HEK293 (cell line): ENCODE measurements around the gene ISG15.

Experiments
- GLI4 ChIP-seq: fragments of 450-650 bp; formaldehyde crosslinking; IDR thresholded peaks from 2 replicates; pipeline ENCODE4 v1.5.1; 2016; ENCODE audit warnings: missing biosample characterization, missing genetic modification characterization
- GLIS2 ChIP-seq: fragments of 450-650 bp; formaldehyde crosslinking; IDR thresholded peaks from 2 replicates; pipeline ENCODE4 v1.5.1; 2016; ENCODE audit warnings: missing biosample characterization, missing genetic modification characterization
- HOXD13 ChIP-seq: sonication (generic); formaldehyde crosslinking; IDR thresholded peaks from 2 replicates; pipeline ENCODE4 v1.8.0; 2022; ENCODE audit warnings: missing genetic modification reagents, borderline replicate concordance
- KLF16 ChIP-seq: fragments of 450-650 bp; formaldehyde crosslinking; IDR thresholded peaks from 2 replicates; pipeline ENCODE4 v1.5.1; 2017; ENCODE audit warnings: missing biosample characterization, missing genetic modification characterization
- KLF7 ChIP-seq: fragments of 450-650 bp; formaldehyde crosslinking; IDR thresholded peaks from 2 replicates; pipeline ENCODE4 v1.5.1; 2016; ENCODE audit warnings: missing biosample characterization, missing genetic modification characterization, borderline replicate concordance
- SP2 ChIP-seq: fragments of 450-650 bp; formaldehyde crosslinking; IDR thresholded peaks from 2 replicates; pipeline ENCODE4 v1.5.1; 2016; ENCODE audit warnings: missing biosample characterization, missing genetic modification characterization
- TCF7L2 ChIP-seq: IDR thresholded peaks from 2 replicates; pipeline ENCODE4 v1.6.1; 2011; ENCODE audit warnings: low read depth, mild to moderate bottlenecking, inconsistent platforms, low read length, moderate library complexity, borderline replicate concordance
- TRIM28 ChIP-seq: IDR thresholded peaks from 2 replicates; pipeline ENCODE4 v1.6.1; 2011; ENCODE audit warnings: low read length, control low read depth, borderline replicate concordance
- ZBTB1 ChIP-seq: fragments of 450-650 bp; formaldehyde crosslinking; IDR thresholded peaks from 2 replicates; pipeline ENCODE4 v1.5.1; 2016; ENCODE audit warnings: missing biosample characterization, missing genetic modification characterization
- ZBTB17 ChIP-seq: fragments of 450-650 bp; formaldehyde crosslinking; IDR thresholded peaks from 2 replicates; pipeline ENCODE4 v1.5.1; 2016; ENCODE audit warnings: missing biosample characterization, missing genetic modification characterization
- ZFP3 ChIP-seq: fragments of 450-650 bp; formaldehyde crosslinking; IDR thresholded peaks from 2 replicates; pipeline ENCODE4 v1.5.1; 2016; ENCODE audit warnings: low read depth, missing biosample characterization, missing genetic modification characterization
- ZFP69B ChIP-seq: fragments of 450-650 bp; formaldehyde crosslinking; IDR thresholded peaks from 2 replicates; pipeline ENCODE4 v1.5.1; 2016; ENCODE audit warnings: missing biosample characterization, missing genetic modification characterization
- ZNF169 ChIP-seq: fragments of 450-650 bp; formaldehyde crosslinking; IDR thresholded peaks from 2 replicates; pipeline ENCODE4 v1.5.1; 2016; ENCODE audit warnings: missing biosample characterization, missing genetic modification characterization
- ZNF174 ChIP-seq: fragments of 450-650 bp; formaldehyde crosslinking; IDR thresholded peaks from 2 replicates; pipeline ENCODE4 v1.5.0; 2017; ENCODE audit warnings: missing biosample characterization, mild to moderate bottlenecking, missing genetic modification characterization
- ZNF19 ChIP-seq: fragments of 450-650 bp; formaldehyde crosslinking; IDR thresholded peaks from 2 replicates; pipeline ENCODE4; 2016; ENCODE audit warnings: missing biosample characterization, missing genetic modification characterization, low read depth
- ZNF23 ChIP-seq: fragments of 450-650 bp; formaldehyde crosslinking; IDR thresholded peaks from 2 replicates; pipeline ENCODE4 v1.5.1; 2016; ENCODE audit warnings: missing biosample characterization, missing genetic modification characterization, borderline replicate concordance
- ZNF394 ChIP-seq: fragments of 450-650 bp; formaldehyde crosslinking; IDR thresholded peaks from 2 replicates; pipeline ENCODE4 v1.5.1; 2016; ENCODE audit warnings: missing biosample characterization, missing genetic modification characterization, mild to moderate bottlenecking, moderate library complexity, borderline replicate concordance
- ZNF404 ChIP-seq: fragments of 450-650 bp; formaldehyde crosslinking; IDR thresholded peaks from 2 replicates; pipeline ENCODE4 v1.5.1; 2017; ENCODE audit warnings: missing biosample characterization, missing genetic modification characterization
- ZNF423 ChIP-seq: fragments of 450-650 bp; formaldehyde crosslinking; IDR thresholded peaks from 2 replicates; pipeline ENCODE4 v1.5.1; 2016; ENCODE audit warnings: missing biosample characterization, missing genetic modification characterization
- ZNF426 ChIP-seq: fragments of 450-650 bp; formaldehyde crosslinking; IDR thresholded peaks from 2 replicates; pipeline ENCODE4 v1.5.1; 2017; ENCODE audit warnings: missing biosample characterization, missing genetic modification characterization, mild to moderate bottlenecking, inconsistent platforms, moderate library complexity
- ZNF501 ChIP-seq: fragments of 450-650 bp; formaldehyde crosslinking; IDR thresholded peaks from 2 replicates; pipeline ENCODE4 v1.5.1; 2016; ENCODE audit warnings: missing biosample characterization, missing genetic modification characterization
- ZNF510 ChIP-seq: fragments of 450-650 bp; formaldehyde crosslinking; IDR thresholded peaks from 2 replicates; pipeline ENCODE4 v1.5.1; 2018; ENCODE audit warnings: mild to moderate bottlenecking, missing genetic modification characterization, missing biosample characterization; ENCODE audit not compliant: insufficient replicate concordance
- ZNF530 ChIP-seq: fragments of 450-650 bp; formaldehyde crosslinking; IDR thresholded peaks from 2 replicates; pipeline ENCODE4 v1.5.1; 2016; ENCODE audit warnings: low read depth, missing biosample characterization, missing genetic modification characterization
- ZNF571 ChIP-seq: fragments of 450-650 bp; formaldehyde crosslinking; IDR thresholded peaks from 2 replicates; pipeline ENCODE4 v1.5.0; 2017; ENCODE audit warnings: missing biosample characterization, missing genetic modification characterization
- ZNF585B ChIP-seq: fragments of 450-650 bp; formaldehyde crosslinking; IDR thresholded peaks from 2 replicates; pipeline ENCODE4 v1.5.1; 2016; ENCODE audit warnings: missing biosample characterization, missing genetic modification characterization
- ZNF610 ChIP-seq: fragments of 450-650 bp; formaldehyde crosslinking; IDR thresholded peaks from 2 replicates; pipeline ENCODE4 v1.5.1; 2016; ENCODE audit warnings: missing biosample characterization, missing genetic modification characterization, borderline replicate concordance
- ZNF654 ChIP-seq: fragments of 450-650 bp; formaldehyde crosslinking; IDR thresholded peaks from 2 replicates; pipeline ENCODE4 v1.5.1; 2016; ENCODE audit warnings: low read depth, missing biosample characterization, missing genetic modification characterization
- ZNF701 ChIP-seq: fragments of 450-650 bp; formaldehyde crosslinking; IDR thresholded peaks from 2 replicates; pipeline ENCODE4 v1.5.1; 2016; ENCODE audit warnings: missing biosample characterization, missing genetic modification characterization
- ZNF76 ChIP-seq: fragments of 450-650 bp; formaldehyde crosslinking; IDR thresholded peaks from 2 replicates; pipeline ENCODE4; 2016; ENCODE audit warnings: low read depth, missing biosample characterization, missing genetic modification characterization, borderline replicate concordance
- ZNF791 ChIP-seq: fragments of 450-650 bp; formaldehyde crosslinking; IDR thresholded peaks from 2 replicates; pipeline ENCODE4 v1.5.1; 2016; ENCODE audit warnings: missing biosample characterization, missing genetic modification characterization
- ZNF792 ChIP-seq: fragments of 450-650 bp; formaldehyde crosslinking; IDR thresholded peaks from 2 replicates; pipeline ENCODE4 v1.5.1; 2016; ENCODE audit warnings: missing biosample characterization, missing genetic modification characterization
- TF ChIP-seq, protein P1 (sequence below): fragments of 450-650 bp; IDR thresholded peaks from 2 replicates; pipeline ENCODE4 v1.5.1; 2018; ENCODE audit warnings: missing biosample characterization, missing genetic modification characterization
- TF ChIP-seq, protein P2 (sequence below): fragments of 450-650 bp; formaldehyde crosslinking; IDR thresholded peaks from 2 replicates; pipeline ENCODE4 v1.5.1; 2016; ENCODE audit warnings: missing biosample characterization, missing genetic modification characterization
- TF ChIP-seq, protein P3 (sequence below): fragments of 450-650 bp; formaldehyde crosslinking; IDR thresholded peaks from 2 replicates; pipeline ENCODE4; 2016; ENCODE audit warnings: missing biosample characterization, missing genetic modification characterization
- TF ChIP-seq, protein P4 (sequence below): fragments of 450-650 bp; formaldehyde crosslinking; IDR thresholded peaks from 2 replicates; pipeline ENCODE4 v1.5.1; 2017; ENCODE audit warnings: missing biosample characterization, missing genetic modification characterization
- TF ChIP-seq, protein P5 (sequence below): fragments of 450-650 bp; formaldehyde crosslinking; IDR thresholded peaks from 2 replicates; pipeline ENCODE4 v1.5.1; 2017; ENCODE audit warnings: missing biosample characterization, missing genetic modification characterization

The ISG15 gene

DNA sequence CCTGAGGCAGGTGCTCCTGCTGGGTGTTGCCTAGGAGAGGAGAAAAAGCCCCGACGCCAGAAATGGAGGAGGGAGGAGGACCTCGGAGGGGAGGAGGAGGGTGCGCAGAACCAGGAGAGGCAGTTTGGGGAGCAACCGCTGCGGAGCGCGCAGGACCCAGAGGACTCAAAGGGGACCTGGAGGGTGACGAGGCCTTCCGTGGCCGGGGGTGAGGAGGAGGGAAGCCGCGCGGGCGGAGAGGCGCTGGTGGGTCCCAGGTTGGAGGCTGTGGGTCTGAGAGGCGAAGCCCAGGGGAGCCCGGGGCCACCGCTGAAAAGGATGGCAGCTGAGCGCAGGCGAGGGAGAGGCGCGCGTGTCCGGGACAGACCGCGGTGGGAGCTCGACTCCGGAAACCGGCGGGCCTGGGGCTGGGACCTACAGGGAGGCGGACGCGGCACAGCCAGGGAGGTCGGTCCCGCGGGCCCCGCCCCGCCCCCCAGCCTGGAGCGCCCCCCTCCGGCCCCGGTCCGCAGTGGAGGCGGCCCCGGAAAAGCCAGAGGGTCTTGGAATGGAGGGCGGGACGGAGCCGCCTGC is 45.7 kb downstream of the ISG15 start (continued):
- TF ChIP-seq TRIM28 (no peak), ZNF76 (tag by site-specific recombination) (no peak), ZBTB1 (tag by site-specific recombination) (no peak), GLI4 (no peak), ZNF23 (tag by site-specific recombination) (no peak), GLIS2 (tag by site-specific recombination) (peak; percentile 80; the same call in 1 of the 2 replicates), SP2 (tag by site-specific recombination) (peak; percentile 53), ZNF404 (tag by site-specific recombination) (no peak), TCF7L2 (no peak), ZNF654 (tag by site-specific recombination) (no peak), ZNF571 (tag by site-specific recombination) (no peak), KLF16 (tag by site-specific recombination) (peak; percentile 37; the same call in 1 of the 2 replicates), KLF7 (tag by site-specific recombination) (no peak; the same call in 1 of the 2 replicates), ZNF174 (tag by site-specific recombination) (no peak), ZNF791 (no peak), ZNF792 (tag by site-specific recombination) (no peak), ZBTB17 (tag by site-specific recombination) (0 out of 2 replicates have a peak, but pooled peaks have one; percentile 23), ZNF394 (no peak; the same call in 1 of the 2 replicates), ZNF701 (tag by site-specific recombination) (no peak), ZNF610 (tag by site-specific recombination) (no peak), ZNF585B (tag by site-specific recombination) (no peak), ZNF510 (no peak), ZNF501 (tag by site-specific recombination) (peak; percentile 55; the same call in 1 of the 2 replicates), ZNF423 (tag by site-specific recombination) (0 out of 2 replicates have a peak, but pooled peaks have one; percentile 18), ZNF530 (tag by site-specific recombination) (no peak), ZNF169 (no peak), ZFP3 (tag by site-specific recombination) (no peak), ZNF19 (tag by site-specific recombination) (no peak), ZNF426 (tag by site-specific recombination) (no peak), ZFP69B (tag by site-specific recombination) (peak; percentile 88), HOXD13 (no peak)
- TF ChIP-seq, protein P1, sequence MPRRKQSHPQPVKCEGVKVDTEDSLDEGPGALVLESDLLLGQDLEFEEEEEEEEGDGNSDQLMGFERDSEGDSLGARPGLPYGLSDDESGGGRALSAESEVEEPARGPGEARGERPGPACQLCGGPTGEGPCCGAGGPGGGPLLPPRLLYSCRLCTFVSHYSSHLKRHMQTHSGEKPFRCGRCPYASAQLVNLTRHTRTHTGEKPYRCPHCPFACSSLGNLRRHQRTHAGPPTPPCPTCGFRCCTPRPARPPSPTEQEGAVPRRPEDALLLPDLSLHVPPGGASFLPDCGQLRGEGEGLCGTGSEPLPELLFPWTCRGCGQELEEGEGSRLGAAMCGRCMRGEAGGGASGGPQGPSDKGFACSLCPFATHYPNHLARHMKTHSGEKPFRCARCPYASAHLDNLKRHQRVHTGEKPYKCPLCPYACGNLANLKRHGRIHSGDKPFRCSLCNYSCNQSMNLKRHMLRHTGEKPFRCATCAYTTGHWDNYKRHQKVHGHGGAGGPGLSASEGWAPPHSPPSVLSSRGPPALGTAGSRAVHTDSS (tag by site-specific recombination): no peak
- TF ChIP-seq, protein P2, sequence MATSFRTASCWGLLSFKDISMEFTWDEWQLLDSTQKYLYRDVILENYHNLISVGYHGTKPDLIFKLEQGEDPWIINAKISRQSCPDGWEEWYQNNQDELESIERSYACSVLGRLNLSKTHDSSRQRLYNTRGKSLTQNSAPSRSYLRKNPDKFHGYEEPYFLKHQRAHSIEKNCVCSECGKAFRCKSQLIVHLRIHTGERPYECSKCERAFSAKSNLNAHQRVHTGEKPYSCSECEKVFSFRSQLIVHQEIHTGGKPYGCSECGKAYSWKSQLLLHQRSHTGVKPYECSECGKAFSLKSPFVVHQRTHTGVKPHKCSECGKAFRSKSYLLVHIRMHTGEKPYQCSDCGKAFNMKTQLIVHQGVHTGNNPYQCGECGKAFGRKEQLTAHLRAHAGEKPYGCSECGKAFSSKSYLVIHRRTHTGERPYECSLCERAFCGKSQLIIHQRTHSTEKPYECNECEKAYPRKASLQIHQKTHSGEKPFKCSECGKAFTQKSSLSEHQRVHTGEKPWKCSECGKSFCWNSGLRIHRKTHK (tag by site-specific recombination): no peak
- TF ChIP-seq, protein P3, sequence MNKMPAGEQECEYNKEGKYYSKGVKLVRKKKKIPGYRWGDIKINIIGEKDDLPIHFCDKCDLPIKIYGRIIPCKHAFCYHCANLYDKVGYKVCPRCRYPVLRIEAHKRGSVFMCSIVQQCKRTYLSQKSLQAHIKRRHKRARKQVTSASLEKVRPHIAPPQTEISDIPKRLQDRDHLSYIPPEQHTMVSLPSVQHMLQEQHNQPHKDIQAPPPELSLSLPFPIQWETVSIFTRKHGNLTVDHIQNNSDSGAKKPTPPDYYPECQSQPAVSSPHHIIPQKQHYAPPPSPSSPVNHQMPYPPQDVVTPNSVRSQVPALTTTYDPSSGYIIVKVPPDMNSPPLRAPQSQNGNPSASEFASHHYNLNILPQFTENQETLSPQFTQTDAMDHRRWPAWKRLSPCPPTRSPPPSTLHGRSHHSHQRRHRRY: no peak
- TF ChIP-seq, protein P4, sequence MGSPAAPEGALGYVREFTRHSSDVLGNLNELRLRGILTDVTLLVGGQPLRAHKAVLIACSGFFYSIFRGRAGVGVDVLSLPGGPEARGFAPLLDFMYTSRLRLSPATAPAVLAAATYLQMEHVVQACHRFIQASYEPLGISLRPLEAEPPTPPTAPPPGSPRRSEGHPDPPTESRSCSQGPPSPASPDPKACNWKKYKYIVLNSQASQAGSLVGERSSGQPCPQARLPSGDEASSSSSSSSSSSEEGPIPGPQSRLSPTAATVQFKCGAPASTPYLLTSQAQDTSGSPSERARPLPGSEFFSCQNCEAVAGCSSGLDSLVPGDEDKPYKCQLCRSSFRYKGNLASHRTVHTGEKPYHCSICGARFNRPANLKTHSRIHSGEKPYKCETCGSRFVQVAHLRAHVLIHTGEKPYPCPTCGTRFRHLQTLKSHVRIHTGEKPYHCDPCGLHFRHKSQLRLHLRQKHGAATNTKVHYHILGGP: no peak
- TF ChIP-seq, protein P5, sequence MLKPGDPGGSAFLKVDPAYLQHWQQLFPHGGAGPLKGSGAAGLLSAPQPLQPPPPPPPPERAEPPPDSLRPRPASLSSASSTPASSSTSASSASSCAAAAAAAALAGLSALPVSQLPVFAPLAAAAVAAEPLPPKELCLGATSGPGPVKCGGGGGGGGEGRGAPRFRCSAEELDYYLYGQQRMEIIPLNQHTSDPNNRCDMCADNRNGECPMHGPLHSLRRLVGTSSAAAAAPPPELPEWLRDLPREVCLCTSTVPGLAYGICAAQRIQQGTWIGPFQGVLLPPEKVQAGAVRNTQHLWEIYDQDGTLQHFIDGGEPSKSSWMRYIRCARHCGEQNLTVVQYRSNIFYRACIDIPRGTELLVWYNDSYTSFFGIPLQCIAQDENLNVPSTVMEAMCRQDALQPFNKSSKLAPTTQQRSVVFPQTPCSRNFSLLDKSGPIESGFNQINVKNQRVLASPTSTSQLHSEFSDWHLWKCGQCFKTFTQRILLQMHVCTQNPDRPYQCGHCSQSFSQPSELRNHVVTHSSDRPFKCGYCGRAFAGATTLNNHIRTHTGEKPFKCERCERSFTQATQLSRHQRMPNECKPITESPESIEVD (tag by site-specific recombination): no peak
